Sigmoid colon (tissue), 7 donors: ENCODE measurements around the gene GPC1. TPM values are rescaled to one million over a fixed set of nuclear protein-coding genes. Genes with fewer than 3 reads are reported as not detected.

Experiments
- DNase-seq: peaks from one replicate; pipeline ENCODE4 v3.0.0-alpha.2; 2019
- H3K27ac ChIP-seq, 4 donors: fragments of 200-600 bp; sonication (generic); one replicate each; pipeline ENCODE4 v1.5.1; 2016 to 2019; ENCODE audit warnings: mild to moderate bottlenecking in 1 of 4
- H3K27me3 ChIP-seq, 3 donors: fragments of 200-600 bp; sonication (generic); one replicate each; pipeline ENCODE4 v1.5.1; 2019; ENCODE audit warnings: mild to moderate bottlenecking in 1 of 3
- H3K36me3 ChIP-seq, 4 donors: fragments of 200-600 bp; sonication (generic); one replicate each; pipeline ENCODE4 v1.5.1; 2016 to 2019
- H3K4me1 ChIP-seq, 4 donors: fragments of 200-600 bp; sonication (generic); one replicate each; pipeline ENCODE4 v1.5.1; 2017 to 2019
- H3K4me3 ChIP-seq, 4 donors: fragments of 200-600 bp; sonication (generic); one replicate each; pipeline ENCODE4 v1.5.1; 2017 to 2019; ENCODE audit warnings: mild to moderate bottlenecking in 2 of 4, moderate library complexity in 1 of 4
- H3K9me3 ChIP-seq, 4 donors: fragments of 200-600 bp in 3 of 4; sonication (generic) in 3 of 4; one replicate each; pipeline versions ENCODE4 v1.5.1 to v1.6.1; 2013 to 2019
- CTCF ChIP-seq, 4 experiments: fragments of 450-650 bp in 3 of 4; fragments of 200-600 bp in 1 of 4; IDR thresholded peaks; one replicate each; pipeline ENCODE4 v1.5.1; 2016 to 2019; ENCODE audit warnings: antibody characterized with exemption in 4 of 4, mild to moderate bottlenecking in 3 of 4, moderate library complexity in 2 of 4
- EP300 ChIP-seq, 4 donors: sonication (generic); formaldehyde crosslinking; IDR thresholded peaks; one replicate each; pipeline ENCODE4 v1.6.1; 2017; ENCODE audit warnings: antibody characterized with exemption in 4 of 4
- POLR2A ChIP-seq, 2 donors: fragments of 450-650 bp; IDR thresholded peaks; one replicate each; pipeline ENCODE4 v1.6.1; 2016; ENCODE audit warnings: antibody characterized with exemption in 2 of 2, mild to moderate bottlenecking in 2 of 2, moderate library complexity in 2 of 2
- POLR2AphosphoS5 ChIP-seq, 4 donors: sonication (generic); formaldehyde crosslinking; IDR thresholded peaks; one replicate each; pipeline ENCODE4 v1.6.1; 2017; ENCODE audit warnings: antibody characterized with exemption in 4 of 4
- WGBS, 2 donors: extraction: QIAGEN DNeasy Blood & Tissue Kit; methylation state at CpG; one replicate each; pipeline ENCODE4 v1.1.7; 2013; 5-methylcytosine and 5-hydroxymethylcytosine counted together
- intact Hi-C: fragments of 100-400 bp; cut with DNase I; formaldehyde crosslinking; loops from one replicate; pipeline ENCODE4 v1.15.1; 2023
- polyA plus RNA-seq, 3 donors: library from polyadenylated mRNA; stranded (reverse); fragments of 200-250 nt; gene quantifications; one replicate each; pipeline ENCODE4 v1.2.3, GENCODE V29; 2013
- total RNA-seq, 4 donors: library from RNA; depleted of rRNA; stranded (reverse); fragments of >200 nt; gene quantifications; one replicate each; pipeline ENCODE4 v1.1.0, GENCODE V29; 2016
- donor health status: healthy with polysubstance abuse.
- donor health status: Bipolar disorder and iron deficiency.
- donor health status: healthy.

The GPC1 gene
- total and polyA plus RNA-seq, 7 donors: 3.0 to 30.7 (median 15.8) TPM

GRCh38 chr2:240454106-240454901 lies 18.8 kb downstream of the GPC1 start:
- peaks cover 0 to 42% (median 27%) of the 10 kb centered on the region in 4 donors for H3K4me1 ChIP-seq
- peak overlapping the region in 3 of 4 donors; percentile 27 to 49 (median 31) for H3K27ac ChIP-seq
- peak overlapping the region in 3 of 4 donors; percentile 72 to 76 (median 73) for H3K4me3 ChIP-seq
- intact Hi-C loops: no loop called here
- WGBS, 2 donors: 17 to 26% methylated on average over 35 of the region's 35 CpGs
- no peak for DNase-seq
- H3K9me3 ChIP-seq: no peaks in the 10 kb centered on the region
- no peaks in the 10 kb centered on the region for H3K27me3 ChIP-seq
- no peak for TF ChIP-seq EP300 (IDR thresholded peaks at IDR 0.05)
- H3K36me3 ChIP-seq: no peaks in the 10 kb centered on the region

GRCh38 chr2:240455272-240455646 lies 19.8 kb downstream of the GPC1 start:
- TF ChIP-seq POLR2A (IDR thresholded peaks at IDR 0.05): no peak
- intact Hi-C loops: no loop called here
- H3K27ac ChIP-seq: peak overlapping the region in 1 of 4 donors; percentile 12
- H3K36me3 ChIP-seq: peaks cover 0 to 4% (median 0%) of the 10 kb centered on the region in 4 donors
- no peak overlapping the region for H3K4me3 ChIP-seq
- H3K27me3 ChIP-seq: no peaks in the 10 kb centered on the region
- no peaks in the 10 kb centered on the region for H3K9me3 ChIP-seq
- no peak for DNase-seq
- WGBS, 2 donors: 30 to 35% methylated on average over 7 of the region's 7 CpGs
- H3K4me1 ChIP-seq: peaks cover 0 to 39% (median 26%) of the 10 kb centered on the region in 4 donors

GRCh38 chr2:240455647-240456446 lies 20.4 kb downstream of the GPC1 start:
- Histone ChIP-seq H3K36me3 (peaks cover 0 to 4% (median 0%) of the 10 kb centered on the region in 4 donors), H3K4me1 (peaks cover 0 to 33% (median 23%) of the 10 kb centered on the region in 4 donors), H3K9me3 (no peaks in the 10 kb centered on the region), H3K27ac (peak overlapping the region in 1 of 4 donors; percentile 12), H3K27me3 (no peaks in the 10 kb centered on the region), H3K4me3 (no peak overlapping the region)
- intact Hi-C loops: no loop called here
- 8 to 18% methylated on average over 55 of the region's 55 CpGs for WGBS, 2 donors
- TF ChIP-seq EP300 (IDR thresholded peaks at IDR 0.05) (no peak), POLR2A (IDR thresholded peaks at IDR 0.05) (no peak), CTCF (IDR thresholded peaks at IDR 0.05) (no peak), POLR2AphosphoS5 (IDR thresholded peaks at IDR 0.05) (no peak)
- no peak for DNase-seq

- no peaks in the 10 kb centered on the region for H3K27me3 ChIP-seq
- no peak for TF ChIP-seq CTCF (IDR thresholded peaks at IDR 0.05)
- no peak for TF ChIP-seq POLR2AphosphoS5 (IDR thresholded peaks at IDR 0.05)
- no peak for TF ChIP-seq EP300 (IDR thresholded peaks at IDR 0.05)
- no peak for TF ChIP-seq POLR2A (IDR thresholded peaks at IDR 0.05)
- no peak for DNase-seq
- no peak overlapping the region for H3K4me3 ChIP-seq
- peaks cover 0 to 8% (median 0%) of the 10 kb centered on the region in 4 donors for H3K36me3 ChIP-seq
- intact Hi-C loops: no loop called here
- H3K27ac ChIP-seq: peak overlapping the region in 1 of 4 donors; percentile 12
- H3K9me3 ChIP-seq: no peaks in the 10 kb centered on the region
- H3K4me1 ChIP-seq: peaks cover 0 to 25% (median 15%) of the 10 kb centered on the region in 4 donors
- WGBS, 2 donors: 42 to 67% methylated on average over 17 of the region's 17 CpGs
These were observed 21.2 kb downstream of the GPC1 start for GRCh38 chr2:240456447-240457222.

GRCh38 chr2:240457223-240458043 lies 22.0 kb downstream of the GPC1 start:
- H3K4me1 ChIP-seq: peaks cover 0 to 17% (median 7%) of the 10 kb centered on the region in 4 donors

More at GRCh38 chr2:240457223-240458043, 22.0 kb downstream of the GPC1 start:
- DNase-seq: peak; percentile 42
- Histone ChIP-seq H3K36me3 (peaks cover 0 to 16% (median 0%) of the 10 kb centered on the region in 4 donors), H3K9me3 (no peaks in the 10 kb centered on the region), H3K4me3 (no peak overlapping the region), H3K27me3 (no peaks in the 10 kb centered on the region), H3K27ac (no peak overlapping the region)
- no peak for TF ChIP-seq CTCF (IDR thresholded peaks at IDR 0.05)
- no peak for TF ChIP-seq POLR2A (IDR thresholded peaks at IDR 0.05)
- no peak for TF ChIP-seq POLR2AphosphoS5 (IDR thresholded peaks at IDR 0.05)
- no peak for TF ChIP-seq EP300 (IDR thresholded peaks at IDR 0.05)
- WGBS, 2 donors: 48 to 72% methylated on average over 22 of the region's 22 CpGs
- intact Hi-C loops: no loop called here
